ENCODE data around the gene MRAP2.

DNA sequence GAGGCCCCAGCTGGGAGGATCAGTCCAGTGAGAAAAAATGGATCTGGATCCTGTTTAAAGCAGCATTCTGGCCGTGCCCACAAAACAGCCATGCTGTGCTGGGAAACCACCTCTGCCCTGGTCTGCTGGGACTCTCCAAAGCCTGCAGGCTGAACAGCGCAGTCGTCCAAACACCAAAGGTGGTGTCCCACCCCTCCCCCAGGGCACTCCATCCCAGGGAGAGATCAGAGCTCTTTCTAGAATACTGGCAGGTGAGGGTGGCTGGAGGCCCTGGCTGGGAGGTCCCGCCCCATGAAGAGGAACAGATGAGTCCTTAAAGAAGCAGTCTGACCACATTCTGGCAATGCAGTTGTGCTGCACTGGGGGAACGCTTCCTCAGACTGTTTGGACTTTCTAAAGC is 84.6 kb downstream of the MRAP2 start:
- TF ChIP-seq, protein P1, sequence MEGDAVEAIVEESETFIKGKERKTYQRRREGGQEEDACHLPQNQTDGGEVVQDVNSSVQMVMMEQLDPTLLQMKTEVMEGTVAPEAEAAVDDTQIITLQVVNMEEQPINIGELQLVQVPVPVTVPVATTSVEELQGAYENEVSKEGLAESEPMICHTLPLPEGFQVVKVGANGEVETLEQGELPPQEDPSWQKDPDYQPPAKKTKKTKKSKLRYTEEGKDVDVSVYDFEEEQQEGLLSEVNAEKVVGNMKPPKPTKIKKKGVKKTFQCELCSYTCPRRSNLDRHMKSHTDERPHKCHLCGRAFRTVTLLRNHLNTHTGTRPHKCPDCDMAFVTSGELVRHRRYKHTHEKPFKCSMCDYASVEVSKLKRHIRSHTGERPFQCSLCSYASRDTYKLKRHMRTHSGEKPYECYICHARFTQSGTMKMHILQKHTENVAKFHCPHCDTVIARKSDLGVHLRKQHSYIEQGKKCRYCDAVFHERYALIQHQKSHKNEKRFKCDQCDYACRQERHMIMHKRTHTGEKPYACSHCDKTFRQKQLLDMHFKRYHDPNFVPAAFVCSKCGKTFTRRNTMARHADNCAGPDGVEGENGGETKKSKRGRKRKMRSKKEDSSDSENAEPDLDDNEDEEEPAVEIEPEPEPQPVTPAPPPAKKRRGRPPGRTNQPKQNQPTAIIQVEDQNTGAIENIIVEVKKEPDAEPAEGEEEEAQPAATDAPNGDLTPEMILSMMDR (optimal IDR thresholded peaks at IDR 0.05 in 1 of 3, IDR thresholded peaks at IDR 0.05 in 1 of 3, conservative IDR thresholded peaks at IDR 0.05 in 1 of 3; ENCODE audit: extremely low read depth in 1 of 3, insufficient read depth in 2 of 3, low read length in 3 of 3) = no peak
- no peak for TF ChIP-seq EZH2 (IDR thresholded peaks at IDR 0.05; ENCODE audit: low read length)
